B cell (primary cell): Measurements from ENCODE around the gene DLG2.

Experiments
- EZH2 ChIP-seq: IDR thresholded peaks from 2 replicates; pipeline ENCODE4 v1.6.1; 2012; ENCODE audit warnings: borderline replicate concordance, low read depth, mild to moderate bottlenecking, moderate library complexity, low read length; ENCODE audit not compliant: insufficient read depth, poor library complexity, severe bottlenecking
- TF ChIP-seq, protein P1 (sequence below): fragments of 200-600 bp; IDR thresholded peaks from one replicate; pipeline ENCODE4 v1.8.0; 2022; ENCODE audit warnings: antibody characterized with exemption, mild to moderate bottlenecking

GRCh38 chr11:84720706-84721402 lies 906.3 kb downstream of the DLG2 start:
- TF ChIP-seq, protein P1, sequence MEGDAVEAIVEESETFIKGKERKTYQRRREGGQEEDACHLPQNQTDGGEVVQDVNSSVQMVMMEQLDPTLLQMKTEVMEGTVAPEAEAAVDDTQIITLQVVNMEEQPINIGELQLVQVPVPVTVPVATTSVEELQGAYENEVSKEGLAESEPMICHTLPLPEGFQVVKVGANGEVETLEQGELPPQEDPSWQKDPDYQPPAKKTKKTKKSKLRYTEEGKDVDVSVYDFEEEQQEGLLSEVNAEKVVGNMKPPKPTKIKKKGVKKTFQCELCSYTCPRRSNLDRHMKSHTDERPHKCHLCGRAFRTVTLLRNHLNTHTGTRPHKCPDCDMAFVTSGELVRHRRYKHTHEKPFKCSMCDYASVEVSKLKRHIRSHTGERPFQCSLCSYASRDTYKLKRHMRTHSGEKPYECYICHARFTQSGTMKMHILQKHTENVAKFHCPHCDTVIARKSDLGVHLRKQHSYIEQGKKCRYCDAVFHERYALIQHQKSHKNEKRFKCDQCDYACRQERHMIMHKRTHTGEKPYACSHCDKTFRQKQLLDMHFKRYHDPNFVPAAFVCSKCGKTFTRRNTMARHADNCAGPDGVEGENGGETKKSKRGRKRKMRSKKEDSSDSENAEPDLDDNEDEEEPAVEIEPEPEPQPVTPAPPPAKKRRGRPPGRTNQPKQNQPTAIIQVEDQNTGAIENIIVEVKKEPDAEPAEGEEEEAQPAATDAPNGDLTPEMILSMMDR, result no peak
- no peak for TF ChIP-seq EZH2
